HepG2 (cell line): ENCODE measurements around the gene MACROD2. TPM values are rescaled to one million over a fixed set of nuclear protein-coding genes. Genes with fewer than 3 reads are reported as not detected.

Source experiments
- ATAC-seq: fragments of 200-7000 bp; cut with Tn5 transposase; 3 replicates; pipeline ENCODE4 v1.9.1; 2020; ENCODE audit warnings: mild to moderate bottlenecking, moderate library complexity
- BruUV-seq: library from RNA; stranded (reverse); fragments of 400-500 nt; replicated peaks from 2 replicates; lab custom pipeline; 2021; lab: Mats Ljungman, UMichigan
- CTCF ChIA-PET: fragments of 300-600 bp; formaldehyde crosslinking; extraction: SDS; loops from one replicate; lab custom pipeline; 2021; ENCODE audit warnings: low total read pairs, inconsistent platforms, low intra/inter-chr PET ratio; lab: Yijun Ruan, JAX
- POLR2A ChIA-PET: fragments of 350-600 bp; sonication (Branson Sonifier 250); formaldehyde crosslinking; loops from one replicate; lab custom pipeline; 2020; ENCODE audit warnings: antibody characterized with exemption, inconsistent platforms; lab: Yijun Ruan, JAX
- DNase-seq: peaks from one replicate; pipeline ENCODE4 v3.0.0-alpha.2; 2015; ENCODE audit warnings: low spot score
- FAIRE-seq: peaks from 3 replicates; lab custom pipeline; 2011; peaks lifted over from hg19 to GRCh38; lab: Jason Lieb, UNC
- H2AFZ ChIP-seq: one replicate; pipeline ENCODE4 v1.6.1; 2011; ENCODE audit warnings: low read length, inconsistent platforms
- H3K27ac ChIP-seq: fragments of 300-600 bp; 3 replicates; pipeline ENCODE4 v1.8.0; 2011; ENCODE audit warnings: mixed run types, mild to moderate bottlenecking, mixed read lengths, low read length, inconsistent platforms; ENCODE audit not compliant: insufficient read depth; ENCODE audit errors: extremely low read length
- H3K27me3 ChIP-seq, 2 experiments: fragments of 200-600 bp in 1 of 2; 2 replicates in 1 of 2; 3 replicates in 1 of 2; pipeline versions ENCODE4 v1.6.0 to v1.8.0; 2011; ENCODE audit warnings: low read length in 2 of 2, mild to moderate bottlenecking in 2 of 2, moderate library complexity in 2 of 2, inconsistent platforms in 1 of 2; ENCODE audit not compliant: insufficient read depth in 2 of 2, control insufficient read depth in 1 of 2
- H3K36me3 ChIP-seq, 2 experiments: fragments of 200-600 bp in 1 of 2; replicated peaks in 1 of 2; 2 replicates in 1 of 2; 3 replicates in 1 of 2; pipeline versions ENCODE4 v1.5.1 to v1.8.0; 2011; ENCODE audit warnings: low read length in 2 of 2, inconsistent platforms in 1 of 2; ENCODE audit not compliant: insufficient read depth in 2 of 2, control insufficient read depth in 1 of 2
- H3K4me1 ChIP-seq: 2 replicates; pipeline ENCODE4 v1.5.1; 2012; ENCODE audit warnings: low read length, inconsistent platforms; ENCODE audit not compliant: insufficient read depth
- H3K4me2 ChIP-seq: 2 replicates; pipeline ENCODE4 v1.6.0; 2011; ENCODE audit warnings: low read depth, low read length, inconsistent platforms
- H3K4me3 ChIP-seq, 3 experiments: fragments of 200-600 bp in 1 of 3; sonication (generic), shearing (Covaris generic) in 1 of 3; replicated peaks in 1 of 3; 2 replicates each; pipeline ENCODE4 v1.5.1; 2011 to 2016; ENCODE audit warnings: low read length in 3 of 3, inconsistent platforms in 2 of 3, low read depth in 2 of 3, mild to moderate bottlenecking in 2 of 3, control low read depth in 1 of 3, mixed read lengths in 1 of 3; ENCODE audit not compliant: insufficient read depth in 1 of 3
- H3K79me2 ChIP-seq: one replicate; pipeline ENCODE4 v1.6.1; 2011; ENCODE audit warnings: low read length, inconsistent platforms; ENCODE audit not compliant: insufficient read depth
- H3K9ac ChIP-seq: 2 replicates; pipeline ENCODE4 v1.6.0; 2011; ENCODE audit warnings: mild to moderate bottlenecking, low read depth, low read length, inconsistent platforms; ENCODE audit not compliant: insufficient read depth
- H3K9me3 ChIP-seq: 2 replicates; pipeline ENCODE4 v1.5.1; 2012; ENCODE audit warnings: mild to moderate bottlenecking, low read length
- H4K20me1 ChIP-seq: 2 replicates; pipeline ENCODE4 v1.6.0; 2011; ENCODE audit warnings: inconsistent platforms, mild to moderate bottlenecking, low read length, moderate library complexity; ENCODE audit not compliant: insufficient read depth
- ZNF354B ChIP-seq: sonication (generic); formaldehyde crosslinking; IDR thresholded peaks from 2 replicates; pipeline ENCODE4 v1.8.0; 2022; ENCODE audit warnings: mild to moderate bottlenecking, missing genetic modification reagents
- WGBS: methylation state at CpG from one replicate; pipeline ENCODE4 v1.1.6; 2017; ENCODE audit warnings: low lambda C conversion rate; 5-methylcytosine and 5-hydroxymethylcytosine counted together
- in situ Hi-C: cut with HindIII; loops from 2 replicates; pipeline ENCODE4 v1.10.0; 2017; ENCODE audit warnings: low pct_unique_long_range_greater_than_20kb; ENCODE audit not compliant: extremely low pct_ligation_motif_present
- intact Hi-C: fragments of 100-400 bp; cut with micrococcal nuclease; formaldehyde crosslinking; loops from one replicate; pipeline ENCODE4 v1.10.0; 2022; ENCODE audit not compliant: unreplicated experiment
- polyA plus RNA-seq, 8 experiments: library from polyadenylated mRNA; depleted of rRNA in 3 of 8; stranded (reverse) in 7 of 8; unstranded in 1 of 8; fragments of >200 nt; fragmentation: Illumina TruSeq in 4 of 8; extraction: Trizol in 4 of 8; gene quantifications; 2 replicates each; pipeline versions ENCODE4 v1.2.1 to v1.2.3, GENCODE V29; 2011 to 2016; ENCODE audit warnings: low read depth in 4 of 8, missing spikeins in 1 of 8, mixed read lengths in 1 of 8; ENCODE audit not compliant: insufficient read depth in 1 of 8
- total RNA-seq, 5 experiments: library from RNA; depleted of rRNA; stranded (reverse); fragments of >200 nt; fragmentation: Illumina TruSeq; extraction: Trizol; gene quantifications; 2 replicates each; pipeline ENCODE4 v1.2.3, GENCODE V29; 2016; ENCODE audit warnings: low read depth in 1 of 5
- TF ChIP-seq, protein P1 (sequence below): sonication (generic); formaldehyde crosslinking; conservative IDR thresholded peaks from 2 replicates; pipeline ENCODE4 v1.4.0; 2020; ENCODE audit warnings: mild to moderate bottlenecking, missing genetic modification reagents, moderate library complexity
- TF ChIP-seq, protein P2 (sequence below), 2 experiments: sonication (generic) in 1 of 2; formaldehyde crosslinking in 1 of 2; IDR thresholded peaks; 2 replicates each; pipeline versions ENCODE4 v1.4.0 to v1.6.1; 2016 to 2020; ENCODE audit warnings: borderline replicate concordance in 1 of 2, low read depth in 1 of 2, mild to moderate bottlenecking in 1 of 2, missing genetic modification reagents in 1 of 2

The MACROD2 gene
- total and polyA plus RNA-seq, 2 of the 13 experiments (the other 11 are each of a cell fraction or from before 2014, with no cell fraction given), result 0.13 to 0.51 TPM

DNA sequence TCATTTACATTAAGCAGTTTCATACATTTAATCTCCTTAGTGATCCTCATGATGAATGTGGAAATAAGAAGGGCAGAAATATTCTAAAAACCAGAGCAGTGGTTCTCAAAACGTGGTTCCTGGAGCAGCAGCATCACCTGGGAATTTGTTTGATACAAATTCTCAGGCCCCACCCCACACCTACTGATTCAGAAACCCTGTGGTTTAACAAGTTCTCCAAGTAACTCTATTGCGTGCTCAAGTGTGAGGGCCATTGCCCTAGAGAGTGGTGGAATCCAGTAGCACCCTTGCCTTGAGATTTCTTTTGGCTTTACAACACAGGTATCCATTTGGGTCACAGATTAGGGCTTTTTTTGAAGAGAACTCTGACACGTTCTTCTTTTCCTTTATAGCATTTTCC, 696.7 kb downstream of the MACROD2 start (continued):
- TF ChIP-seq ZNF354B (CRISPR knock-in tag), result no peak

- Histone ChIP-seq H2AFZ (no peak overlapping the region), H3K36me3 (no peaks in the 10 kb centered on the region), H3K4me3 (no peak overlapping the region), H3K4me1 (0 out of 2 replicates have a peak, but pooled peaks cover 4% of the 10 kb centered on the region), H3K4me2 (no peak overlapping the region), H3K9ac (no peak overlapping the region), H3K27me3 (no peaks in the 10 kb centered on the region), H3K27ac (no peak overlapping the region), H4K20me1 (no peaks in the 10 kb centered on the region), H3K9me3 (no peaks in the 10 kb centered on the region), H3K79me2 (no peaks in the 10 kb centered on the region)
- DNase-seq (no peak), FAIRE-seq (no peak), ATAC-seq (no peak)
- POLR2A ChIA-PET, result no interaction called here
- intact Hi-C loops, result no loop called here
- TF ChIP-seq, protein P1, sequence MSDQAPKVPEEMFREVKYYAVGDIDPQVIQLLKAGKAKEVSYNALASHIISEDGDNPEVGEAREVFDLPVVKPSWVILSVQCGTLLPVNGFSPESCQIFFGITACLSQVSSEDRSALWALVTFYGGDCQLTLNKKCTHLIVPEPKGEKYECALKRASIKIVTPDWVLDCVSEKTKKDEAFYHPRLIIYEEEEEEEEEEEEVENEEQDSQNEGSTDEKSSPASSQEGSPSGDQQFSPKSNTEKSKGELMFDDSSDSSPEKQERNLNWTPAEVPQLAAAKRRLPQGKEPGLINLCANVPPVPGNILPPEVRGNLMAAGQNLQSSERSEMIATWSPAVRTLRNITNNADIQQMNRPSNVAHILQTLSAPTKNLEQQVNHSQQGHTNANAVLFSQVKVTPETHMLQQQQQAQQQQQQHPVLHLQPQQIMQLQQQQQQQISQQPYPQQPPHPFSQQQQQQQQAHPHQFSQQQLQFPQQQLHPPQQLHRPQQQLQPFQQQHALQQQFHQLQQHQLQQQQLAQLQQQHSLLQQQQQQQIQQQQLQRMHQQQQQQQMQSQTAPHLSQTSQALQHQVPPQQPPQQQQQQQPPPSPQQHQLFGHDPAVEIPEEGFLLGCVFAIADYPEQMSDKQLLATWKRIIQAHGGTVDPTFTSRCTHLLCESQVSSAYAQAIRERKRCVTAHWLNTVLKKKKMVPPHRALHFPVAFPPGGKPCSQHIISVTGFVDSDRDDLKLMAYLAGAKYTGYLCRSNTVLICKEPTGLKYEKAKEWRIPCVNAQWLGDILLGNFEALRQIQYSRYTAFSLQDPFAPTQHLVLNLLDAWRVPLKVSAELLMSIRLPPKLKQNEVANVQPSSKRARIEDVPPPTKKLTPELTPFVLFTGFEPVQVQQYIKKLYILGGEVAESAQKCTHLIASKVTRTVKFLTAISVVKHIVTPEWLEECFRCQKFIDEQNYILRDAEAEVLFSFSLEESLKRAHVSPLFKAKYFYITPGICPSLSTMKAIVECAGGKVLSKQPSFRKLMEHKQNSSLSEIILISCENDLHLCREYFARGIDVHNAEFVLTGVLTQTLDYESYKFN, result no peak
- TF ChIP-seq, protein P2, sequence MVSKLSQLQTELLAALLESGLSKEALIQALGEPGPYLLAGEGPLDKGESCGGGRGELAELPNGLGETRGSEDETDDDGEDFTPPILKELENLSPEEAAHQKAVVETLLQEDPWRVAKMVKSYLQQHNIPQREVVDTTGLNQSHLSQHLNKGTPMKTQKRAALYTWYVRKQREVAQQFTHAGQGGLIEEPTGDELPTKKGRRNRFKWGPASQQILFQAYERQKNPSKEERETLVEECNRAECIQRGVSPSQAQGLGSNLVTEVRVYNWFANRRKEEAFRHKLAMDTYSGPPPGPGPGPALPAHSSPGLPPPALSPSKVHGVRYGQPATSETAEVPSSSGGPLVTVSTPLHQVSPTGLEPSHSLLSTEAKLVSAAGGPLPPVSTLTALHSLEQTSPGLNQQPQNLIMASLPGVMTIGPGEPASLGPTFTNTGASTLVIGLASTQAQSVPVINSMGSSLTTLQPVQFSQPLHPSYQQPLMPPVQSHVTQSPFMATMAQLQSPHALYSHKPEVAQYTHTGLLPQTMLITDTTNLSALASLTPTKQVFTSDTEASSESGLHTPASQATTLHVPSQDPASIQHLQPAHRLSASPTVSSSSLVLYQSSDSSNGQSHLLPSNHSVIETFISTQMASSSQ (IDR thresholded peaks at IDR 0.05; ENCODE audit: low read depth), result no peak
- TF ChIP-seq, protein P2 (CRISPR knock-in tag; IDR thresholded peaks at IDR 0.05; ENCODE audit: borderline replicate concordance), result no peak
- CTCF ChIA-PET, result no interaction called here
- WGBS, result 34% methylated on average over 3 of the region's 3 CpGs
- in situ Hi-C loops, result no loop called here
- BruUV-seq, result no TSS peak
Observed at GRCh38 chr20:14696478-14696877, 701.2 kb downstream of the MACROD2 start.
